ENCODE measurements around the gene RYR2.
"Not testable (repeated sequence)": the region's sequence is repeated elsewhere in the genome, so short reads cannot be mapped to it uniquely, and the experiment has no call there.

RYR2 gene

GRCh38 chr1:237759377-237759776, 717.4 kb downstream of the RYR2 start:
- no peak for DNase-seq

DNA sequence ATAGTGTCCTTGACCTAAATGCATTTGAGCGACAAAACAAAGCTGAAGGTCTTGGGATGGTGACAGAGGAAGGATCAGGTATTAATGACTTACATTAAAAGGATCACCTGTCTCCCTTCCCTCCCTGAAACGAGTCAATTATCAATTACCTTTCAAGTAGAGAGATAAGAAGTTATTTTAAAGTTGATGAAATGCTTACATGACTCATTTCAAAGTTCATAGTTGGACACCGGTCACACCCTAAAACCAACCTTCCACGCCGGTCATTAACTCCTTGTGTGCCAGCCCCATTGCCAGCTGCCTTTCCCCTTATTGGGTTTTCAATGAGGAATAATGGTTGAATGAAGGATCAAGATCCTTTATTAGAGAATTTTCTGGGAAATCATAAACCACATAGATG, 719.0 kb downstream of the RYR2 start:
- no peak for DNase-seq

DNA sequence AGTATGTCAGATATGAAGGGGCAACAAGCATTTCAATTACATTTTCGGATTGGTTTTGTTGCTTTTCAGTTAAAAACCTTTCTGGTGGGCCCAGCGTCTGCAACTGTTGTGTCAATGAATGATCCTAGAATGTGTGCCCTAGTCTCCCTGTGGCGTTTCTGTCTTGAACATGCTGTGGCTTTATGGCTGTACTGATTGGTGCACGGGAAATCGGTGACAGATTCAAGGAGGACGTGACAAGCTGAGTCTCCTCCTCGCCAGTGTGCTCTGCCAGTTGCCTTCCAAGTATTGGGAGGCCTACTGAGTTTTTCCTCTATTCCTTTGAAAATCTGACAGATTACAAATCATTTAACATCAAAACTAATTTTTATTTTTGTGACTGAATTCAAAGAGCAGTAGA, 721.2 kb downstream of the RYR2 start:
- no peak for DNase-seq

DNA sequence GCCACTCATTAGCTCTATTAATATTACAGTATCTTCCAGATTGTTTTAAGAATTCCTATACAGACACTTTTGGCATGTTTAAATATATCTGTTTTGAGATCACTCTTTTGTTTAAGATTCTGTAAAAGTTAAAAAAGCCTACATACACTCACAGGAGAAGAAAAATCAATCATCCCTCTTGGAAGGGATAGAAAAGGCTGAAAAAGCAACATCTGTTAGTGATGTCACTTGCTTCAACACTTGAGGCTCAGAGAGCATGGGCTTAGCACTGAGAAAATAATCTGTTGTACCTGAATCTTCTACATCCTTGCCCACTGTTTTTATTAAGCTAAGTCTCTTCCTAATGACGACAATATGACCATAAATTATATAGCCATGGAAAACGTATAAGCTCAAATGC, 721.8 kb downstream of the RYR2 start:
- no peak for DNase-seq

- no peak for DNase-seq
Measured at GRCh38 chr1:237769916-237770315, 727.9 kb downstream of the RYR2 start.

DNA sequence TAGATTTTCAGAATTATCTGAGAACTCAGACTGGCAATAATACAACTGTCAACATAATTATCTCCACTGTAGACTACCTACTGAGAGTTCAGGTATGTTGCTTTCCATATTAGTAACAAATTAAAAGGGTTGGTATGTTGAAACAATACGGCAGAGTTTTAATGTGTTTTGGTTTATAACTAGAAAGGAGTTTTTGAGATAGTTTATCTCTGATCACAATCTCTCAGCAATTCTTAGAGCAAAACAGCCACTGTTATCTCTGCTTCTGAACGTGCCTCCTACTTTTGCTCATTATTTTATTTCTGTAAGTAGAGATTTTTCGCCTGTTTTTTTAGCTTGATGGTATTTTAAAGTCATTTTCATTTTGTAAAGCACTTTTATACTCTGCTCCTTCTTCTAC, 730.0 kb downstream of the RYR2 start:
- no peak for DNase-seq

DNA sequence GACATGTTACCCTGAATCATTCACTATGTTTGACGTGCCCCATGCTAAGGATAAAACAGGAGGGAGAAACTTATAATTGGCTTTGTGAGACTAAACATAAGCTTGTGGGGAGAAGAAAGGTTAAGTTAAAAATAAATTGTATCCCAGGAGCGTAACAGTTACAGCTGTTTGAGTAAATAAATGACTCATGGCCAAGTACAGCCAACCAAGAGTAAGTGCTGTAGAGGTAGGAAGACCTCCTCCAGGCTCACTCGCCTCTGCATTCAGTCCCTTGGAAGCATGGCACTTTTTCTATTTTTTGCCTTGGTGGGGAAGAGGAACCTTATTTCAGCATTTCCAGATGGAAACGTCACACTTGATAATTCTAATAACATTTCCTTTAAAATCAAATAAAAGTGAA, 732.3 kb downstream of the RYR2 start:
- DNase-seq, result no peak

- DNase-seq, result no peak
Measured at GRCh38 chr1:237779356-237779755, 737.4 kb downstream of the RYR2 start.

GRCh38 chr1:237786066-237786719, 744.2 kb downstream of the RYR2 start:
- no peak for DNase-seq

- DNase-seq, result no peak
Measured at GRCh38 chr1:237788069-237788468, 746.1 kb downstream of the RYR2 start.

GRCh38 chr1:237789619-237790018, 747.6 kb downstream of the RYR2 start:
- DNase-seq, result no peak

- DNase-seq, result no peak
Measured at GRCh38 chr1:237791592-237791991, 749.6 kb downstream of the RYR2 start.

DNA sequence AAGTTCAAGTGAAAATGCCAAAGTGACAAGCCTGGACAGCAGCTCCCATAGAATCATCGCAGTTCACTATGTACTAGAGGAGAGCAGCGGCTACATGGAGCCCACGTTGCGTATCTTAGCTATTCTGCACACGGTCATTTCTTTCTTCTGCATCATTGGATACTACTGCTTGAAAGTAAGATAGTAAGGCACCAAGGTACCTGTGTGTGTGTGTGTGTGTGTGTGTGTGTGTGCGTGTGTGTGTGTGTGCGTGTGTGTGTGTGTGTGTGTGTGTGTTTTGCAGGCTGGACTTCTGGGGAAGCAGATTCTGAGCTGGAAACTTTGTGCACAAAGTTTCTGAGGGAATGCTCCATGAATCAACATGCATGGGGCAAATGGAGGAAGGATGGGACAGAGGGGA, 750.2 kb downstream of the RYR2 start:
- no peak for DNase-seq

- DNase-seq, result no peak
Measured at GRCh38 chr1:237792726-237793125, 750.7 kb downstream of the RYR2 start.

GRCh38 chr1:237794071-237794470, 752.1 kb downstream of the RYR2 start:
- DNase-seq, result no peak

GRCh38 chr1:237795558-237795957, 753.6 kb downstream of the RYR2 start:
- no peak for DNase-seq

GRCh38 chr1:237799762-237800474, 757.9 kb downstream of the RYR2 start:
- no peak for DNase-seq

GRCh38 chr1:237804516-237804915, 762.5 kb downstream of the RYR2 start:
- DNase-seq, result no peak

- no peak for DNase-seq
Measured at GRCh38 chr1:237809099-237809498, 767.1 kb downstream of the RYR2 start.

DNA sequence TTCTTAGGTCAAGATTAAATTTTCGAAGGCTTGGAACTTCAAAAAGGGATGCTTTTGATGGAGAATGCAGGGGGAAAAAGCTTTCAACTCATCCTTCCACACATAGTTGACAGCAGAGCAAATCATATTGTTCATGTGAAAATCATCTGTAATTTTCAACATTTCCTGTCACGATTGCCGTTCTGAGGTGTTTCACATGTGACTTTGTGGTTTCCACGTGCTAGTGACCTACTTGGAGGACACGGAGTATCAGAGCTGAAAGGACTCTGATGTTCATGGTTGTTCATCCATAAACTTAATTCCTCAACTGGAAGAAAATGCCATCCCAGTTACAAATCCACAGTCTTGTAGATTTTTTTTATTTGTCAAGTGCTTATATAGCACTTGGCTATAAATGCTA, 769.6 kb downstream of the RYR2 start:
- DNase-seq, result no peak

DNA sequence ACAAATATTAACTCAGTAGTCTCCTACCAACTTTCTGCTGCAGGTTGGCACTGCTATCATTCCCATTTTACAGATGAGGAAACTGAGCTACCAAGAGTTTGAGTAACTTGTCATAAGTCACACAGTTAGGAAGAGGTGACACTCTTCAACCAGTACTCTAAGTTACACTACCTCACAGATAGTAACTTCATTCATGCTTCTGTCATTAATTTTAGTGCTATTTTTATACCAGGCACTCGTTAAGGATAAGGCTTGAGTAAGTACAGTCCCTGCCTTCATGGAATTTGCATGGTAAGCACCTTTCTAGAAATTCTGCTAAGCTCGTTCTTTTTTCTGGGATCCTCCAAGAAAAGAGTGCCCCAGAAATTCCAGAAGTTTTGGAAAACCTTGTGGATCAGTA, 770.1 kb downstream of the RYR2 start:
- DNase-seq, result no peak

DNA sequence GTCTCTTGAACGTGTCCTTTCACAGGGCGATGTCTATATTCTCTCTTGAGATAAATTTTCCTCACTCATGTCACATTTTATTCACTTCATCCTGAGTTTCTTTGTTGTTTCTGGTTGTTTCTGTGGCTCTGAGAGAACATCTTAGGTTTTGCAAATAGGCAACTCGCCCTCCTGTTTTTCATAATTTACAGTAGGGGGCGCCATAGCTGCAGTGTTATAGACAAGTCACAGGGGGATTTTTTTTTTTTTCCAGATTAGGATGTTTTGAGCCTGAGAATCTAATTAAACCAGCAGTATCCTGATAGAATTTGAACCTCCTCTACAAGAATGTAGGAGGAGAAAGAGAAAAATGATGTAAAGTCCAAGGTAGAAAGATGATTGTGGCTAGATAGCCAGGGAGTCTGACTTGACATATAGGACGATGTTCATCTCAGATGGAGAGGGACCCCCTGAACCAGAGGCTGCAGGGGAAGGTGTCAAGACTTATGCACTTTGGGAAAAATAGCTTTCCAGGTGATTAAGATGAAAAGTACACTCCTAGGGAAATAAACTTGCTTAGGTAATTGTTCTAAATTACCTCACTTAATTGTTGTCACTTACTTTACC, 772.4 kb downstream of the RYR2 start:
- no peak for DNase-seq

DNA sequence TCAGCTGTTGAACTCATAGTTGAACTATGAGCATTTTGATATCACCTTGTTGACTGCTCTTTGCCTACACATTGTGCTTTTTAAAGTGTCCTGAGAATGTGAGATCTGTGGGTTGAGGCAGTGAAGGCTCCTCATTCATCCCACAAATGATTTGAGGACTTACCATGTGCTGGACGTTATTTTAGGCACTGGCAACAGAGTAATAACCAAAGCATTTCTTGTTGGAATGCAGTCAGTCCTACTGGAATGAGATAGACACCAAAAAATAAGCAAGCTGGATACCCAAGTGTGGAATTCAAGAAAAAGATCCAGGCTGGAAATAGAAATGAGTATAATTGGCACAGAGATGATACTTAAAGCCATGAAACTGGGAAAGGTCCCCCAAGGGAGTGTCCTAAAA, 775.3 kb downstream of the RYR2 start:
- DNase-seq, result no peak

- not testable (repeated sequence) for DNase-seq
Measured at GRCh38 chr1:237820634-237821033, 778.6 kb downstream of the RYR2 start.

- DNase-seq, result no peak
Measured at GRCh38 chr1:237832858-237833257, 790.9 kb downstream of the RYR2 start.

Data from NCI-H510A (cell line).